Measurements from ENCODE around the gene CELSR1.

CELSR1 gene

GRCh38 chr22:46331496-46331895 lies 205.9 kb downstream of the CELSR1 start:
- no peak overlapping the region for H3K27ac ChIP-seq (replicated peaks)
- H3K4me3 ChIP-seq (replicated peaks; ENCODE audit: insufficient read depth, low read length), result no peak overlapping the region
- no peak for DNase-seq (ENCODE audit: low read depth in 1 of 2, low spot score in 1 of 2)
- no peaks in the 10 kb centered on the region for H3K27me3 ChIP-seq (ENCODE audit: insufficient read depth, poor library complexity, severe bottlenecking)
- TF ChIP-seq GABPA (IDR thresholded peaks at IDR 0.05; ENCODE audit: low read depth) (no peak), CTCF (IDR thresholded peaks at IDR 0.05; ENCODE audit: insufficient read depth, low read length) (no peak), SPI1 (IDR thresholded peaks at IDR 0.05; ENCODE audit: borderline replicate concordance, low read depth) (no peak), POLR2AphosphoS5 (IDR thresholded peaks at IDR 0.05; ENCODE audit: low read depth) (no peak), REST (IDR thresholded peaks at IDR 0.05; ENCODE audit: insufficient replicate concordance, low read depth) (no peak)

- Histone ChIP-seq H3K27me3 (ENCODE audit: insufficient read depth, poor library complexity, severe bottlenecking) (no peaks in the 10 kb centered on the region), H3K27ac (replicated peaks) (no peak overlapping the region), H3K4me3 (replicated peaks; ENCODE audit: insufficient read depth, low read length) (no peak overlapping the region)
- DNase-seq (ENCODE audit: low read depth in 1 of 2, low spot score in 1 of 2), result no peak
- TF ChIP-seq CTCF (IDR thresholded peaks at IDR 0.05; ENCODE audit: insufficient read depth, low read length) (no peak), GABPA (IDR thresholded peaks at IDR 0.05; ENCODE audit: low read depth) (no peak), SPI1 (IDR thresholded peaks at IDR 0.05; ENCODE audit: borderline replicate concordance, low read depth) (no peak), REST (IDR thresholded peaks at IDR 0.05; ENCODE audit: insufficient replicate concordance, low read depth) (no peak), POLR2AphosphoS5 (IDR thresholded peaks at IDR 0.05; ENCODE audit: low read depth) (no peak)
Observed at GRCh38 chr22:46330426-46330825, 207.0 kb downstream of the CELSR1 start.

- Histone ChIP-seq H3K4me3 (replicated peaks; ENCODE audit: insufficient read depth, low read length) (no peak overlapping the region), H3K27ac (replicated peaks) (no peak overlapping the region), H3K27me3 (ENCODE audit: insufficient read depth, poor library complexity, severe bottlenecking) (no peaks in the 10 kb centered on the region)
- no peak for TF ChIP-seq REST (IDR thresholded peaks at IDR 0.05; ENCODE audit: insufficient replicate concordance, low read depth)
- no peak for TF ChIP-seq GABPA (IDR thresholded peaks at IDR 0.05; ENCODE audit: low read depth)
- no peak for TF ChIP-seq SPI1 (IDR thresholded peaks at IDR 0.05; ENCODE audit: borderline replicate concordance, low read depth)
- no peak for TF ChIP-seq CTCF (IDR thresholded peaks at IDR 0.05; ENCODE audit: insufficient read depth, low read length)
- TF ChIP-seq POLR2AphosphoS5 (IDR thresholded peaks at IDR 0.05; ENCODE audit: low read depth), result no peak
- DNase-seq (ENCODE audit: low read depth in 1 of 2, low spot score in 1 of 2), result no peak
Observed at GRCh38 chr22:46329616-46330015, 207.8 kb downstream of the CELSR1 start.
